Fibroblast of peridontal ligament (primary cell): ENCODE results near the gene ICAM1.
"Not testable (repeated sequence)": the region's sequence is repeated elsewhere in the genome, so short reads cannot be mapped to it uniquely, and the experiment has no call there.

Experiments
- DNase-seq: peaks from one replicate; pipeline ENCODE4 v3.0.0-alpha.2; 2010; ENCODE audit errors: extremely low read depth

The ICAM1 gene

GRCh38 chr19:10270616-10271394 is at the start of gene ICAM1:
Gene ICAM1 (plus strand): TSS chr19:10271120. CDS start chr19:10271160, 40 bp downstream.
- peak; percentile 42 for DNase-seq

GRCh38 chr19:10222201-10222890 is 48.6 kb upstream of the ICAM1 start:
- no peak for DNase-seq

- DNase-seq: no peak
These were observed 47.3 kb upstream of the ICAM1 start for GRCh38 chr19:10223488-10224213.

GRCh38 chr19:10224337-10224736 is 46.6 kb upstream of the ICAM1 start:
- no peak for DNase-seq

GRCh38 chr19:10226021-10226375 is 44.9 kb upstream of the ICAM1 start:
- DNase-seq: no peak

- peak; percentile 97 for DNase-seq
These were observed 44.4 kb upstream of the ICAM1 start for GRCh38 chr19:10226376-10227025.

- DNase-seq: no peak
These were observed 43.6 kb upstream of the ICAM1 start for GRCh38 chr19:10227026-10227971.

- no peak for DNase-seq
These were observed 42.5 kb upstream of the ICAM1 start for GRCh38 chr19:10228393-10228792.

- peak; percentile 36 for DNase-seq
These were observed 42.0 kb upstream of the ICAM1 start for GRCh38 chr19:10228920-10229319.

GRCh38 chr19:10230173-10230860 is 40.6 kb upstream of the ICAM1 start:
- DNase-seq: peak; percentile 41

- DNase-seq: peak; percentile 55
These were observed 39.9 kb upstream of the ICAM1 start, which contains the start of gene S1PR2 for GRCh38 chr19:10230861-10231611. Gene S1PR2 (minus strand): TSS chr19:10231331. CDS start chr19:10224905, 6,426 bp downstream.

- DNase-seq: no peak
These were observed 39.2 kb upstream of the ICAM1 start for GRCh38 chr19:10231612-10232228.

- DNase-seq: no peak
These were observed 37.0 kb upstream of the ICAM1 start for GRCh38 chr19:10233946-10234345.

GRCh38 chr19:10235003-10235402 is 35.9 kb upstream of the ICAM1 start:
- no peak for DNase-seq

GRCh38 chr19:10235409-10235808 is 35.5 kb upstream of the ICAM1 start:
- DNase-seq: not testable (repeated sequence)

GRCh38 chr19:10237702-10238101 is 33.2 kb upstream of the ICAM1 start:
- DNase-seq: no peak

- DNase-seq: peak; percentile 47
These were observed 32.6 kb upstream of the ICAM1 start for GRCh38 chr19:10238172-10238783.

GRCh38 chr19:10241826-10242449 is 29.0 kb upstream of the ICAM1 start:
- DNase-seq: not testable (repeated sequence)
